Activated CD4-positive, alpha-beta T cell treated with anti-CD3 and anti-CD28 coated beads, Interleukin-2, amount 50 U/mL, for 1 hour (primary cell): Measurements from ENCODE around the gene ERMN.

ENCODE experiments used
- DNase-seq: peaks from one replicate; pipeline ENCODE4 v3.0.0-alpha.2; 2020

Gene ERMN

GRCh38 chr2:157327621-157328500, 2.2 kb upstream of the ERMN start:
- DNase-seq = peak; percentile 90

GRCh38 chr2:157327200-157327599, 1.6 kb upstream of the ERMN start:
- no peak for DNase-seq

- no peak for DNase-seq
Measured at GRCh38 chr2:157326698-157327097, 1.1 kb upstream of the ERMN start.

DNA sequence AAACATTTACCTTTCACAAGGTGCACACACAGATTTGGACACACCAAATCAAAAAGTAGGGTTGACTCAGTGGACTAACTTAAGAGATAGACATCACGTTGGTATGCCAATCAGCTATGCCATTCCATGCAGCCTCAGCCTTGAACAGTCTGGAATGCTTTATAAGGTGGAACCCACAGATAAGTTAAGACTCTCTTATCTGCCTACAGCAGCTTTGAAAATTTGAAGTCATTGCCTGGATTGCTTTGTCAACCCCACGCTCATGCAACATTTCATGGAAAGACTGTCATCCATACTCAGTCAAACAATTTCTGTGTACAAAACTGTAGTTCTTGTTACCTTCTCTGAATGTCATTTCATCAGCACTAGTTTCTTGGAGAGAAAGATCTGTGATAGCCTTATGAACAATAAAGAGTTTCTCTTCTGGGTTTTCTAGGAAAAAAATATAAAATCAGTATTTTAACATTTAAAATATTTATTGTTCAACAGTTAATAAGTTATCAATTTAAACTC, 1.2 kb downstream of the ERMN start:
- no peak for DNase-seq

DNA sequence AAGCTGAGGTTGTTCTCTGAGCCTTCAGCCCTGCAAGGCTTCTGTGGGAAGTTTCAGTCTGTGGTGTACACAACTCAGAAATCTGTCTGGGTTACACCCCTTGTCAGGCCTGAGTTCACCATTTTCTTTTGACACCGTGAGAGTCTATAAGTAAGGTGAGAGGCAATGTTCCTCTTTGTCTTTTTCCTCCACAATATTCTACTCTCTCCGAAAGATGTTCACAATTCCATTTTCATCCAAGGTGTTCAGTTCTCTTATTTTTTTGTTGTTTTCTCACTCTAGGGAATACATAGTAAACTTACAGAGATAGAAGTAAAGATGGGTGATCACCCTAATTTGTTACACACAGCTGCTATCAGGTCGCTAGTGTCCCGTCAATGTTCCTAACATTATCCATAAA, 3.2 kb downstream of the ERMN start:
- no peak for DNase-seq

GRCh38 chr2:157321466-157321865, 4.2 kb downstream of the ERMN start:
- DNase-seq = no peak

DNA sequence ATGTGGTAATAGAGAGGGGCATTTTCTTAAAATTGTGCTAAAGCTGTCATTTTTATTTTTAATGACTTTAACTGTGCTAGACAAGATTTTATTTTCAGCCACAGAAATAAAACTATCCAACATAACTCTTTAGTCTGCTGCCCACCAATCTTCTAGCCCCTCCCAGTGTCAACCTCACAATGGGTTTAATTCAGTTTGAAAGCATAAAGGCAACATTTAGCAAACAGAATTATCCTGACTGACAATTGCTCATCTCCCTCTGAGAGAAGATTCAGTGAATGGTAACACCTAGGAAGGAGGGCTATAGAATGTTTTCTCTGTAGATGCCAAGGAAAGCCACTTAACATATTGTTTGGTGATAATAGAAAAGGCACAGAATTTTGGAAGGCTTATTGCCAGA, 5.2 kb downstream of the ERMN start:
- DNase-seq = no peak

DNA sequence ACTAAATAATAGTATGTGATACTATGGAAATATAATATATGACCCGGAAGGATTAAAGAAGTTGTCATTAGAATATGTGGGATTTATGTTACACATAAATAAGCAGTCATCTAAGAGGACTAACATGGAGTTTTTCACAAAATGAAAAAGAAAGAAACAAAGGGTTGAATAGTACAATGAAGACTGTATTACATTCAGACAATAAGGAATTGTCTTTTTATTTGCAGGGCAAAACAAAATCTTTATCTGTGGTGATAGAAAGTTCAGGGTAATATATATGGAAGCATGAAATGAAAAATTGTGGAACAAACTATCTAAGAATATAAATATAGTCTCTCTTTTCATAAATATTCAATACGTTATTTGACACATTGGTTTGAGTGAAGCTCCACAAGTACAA, 5.8 kb downstream of the ERMN start:
- no peak for DNase-seq

GRCh38 chr2:157318884-157319283, 6.7 kb downstream of the ERMN start:
- DNase-seq = no peak

DNA sequence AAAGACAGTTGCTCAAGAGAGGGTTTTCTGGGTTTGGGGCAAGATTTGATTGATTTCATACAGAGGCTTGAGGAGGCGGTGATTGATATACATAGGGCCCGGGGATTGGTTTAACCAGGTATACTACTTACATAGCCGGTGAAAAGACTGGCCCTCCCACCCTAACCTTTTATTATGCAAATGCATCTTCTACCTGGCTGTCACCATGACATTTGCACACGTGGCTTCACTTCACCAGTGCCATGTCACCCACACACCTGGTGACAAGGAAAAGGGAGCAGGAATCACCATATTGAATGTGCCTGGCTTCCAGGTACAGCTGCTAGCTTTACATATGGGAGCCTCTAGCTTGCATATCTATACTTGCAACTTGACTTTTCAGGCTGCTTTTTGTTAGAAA, 9.7 kb downstream of the ERMN start:
- DNase-seq = no peak

GRCh38 chr2:157312866-157313486, 12.6 kb downstream of the ERMN start:
- no peak for DNase-seq

DNA sequence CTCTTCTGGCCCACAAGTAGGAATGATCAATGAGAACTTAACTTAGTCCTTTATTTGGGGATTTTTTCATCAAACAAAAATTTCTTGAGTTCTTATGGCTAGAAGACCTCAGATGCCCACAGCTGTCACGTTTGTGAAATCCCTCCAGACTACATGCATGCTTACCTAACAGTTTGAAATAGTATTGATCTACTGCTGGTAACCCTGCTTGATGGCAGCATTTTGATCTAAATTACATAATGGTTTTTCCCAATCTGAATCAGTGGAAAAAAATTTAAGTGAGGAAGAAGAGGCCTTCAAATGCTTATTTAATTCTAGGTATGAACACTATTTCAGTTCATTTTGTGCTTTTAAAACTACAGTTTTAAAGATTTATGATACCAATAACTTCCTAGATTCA, 13.9 kb downstream of the ERMN start:
- DNase-seq = no peak

DNA sequence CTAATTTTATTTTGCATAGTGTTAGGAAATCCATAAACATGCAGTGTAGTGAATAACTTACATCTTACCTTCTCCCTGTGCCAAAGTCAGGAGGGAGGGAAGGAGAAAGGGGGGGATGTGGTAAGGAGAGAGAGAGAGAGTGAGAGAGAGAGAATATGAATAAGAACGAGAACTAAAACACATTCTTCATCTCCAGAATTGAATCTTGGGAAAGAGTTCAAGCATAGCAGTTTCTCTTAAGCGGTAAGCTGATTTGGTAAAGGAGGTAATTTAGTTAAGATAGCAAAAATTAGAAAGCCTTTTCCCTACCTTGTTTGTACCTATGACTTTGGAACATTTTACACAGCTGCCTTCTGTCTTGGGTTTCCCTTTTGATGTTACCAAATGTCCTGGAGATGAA, 15.7 kb downstream of the ERMN start:
- DNase-seq = no peak

GRCh38 chr2:157307021-157307420, 18.6 kb downstream of the ERMN start:
- no peak for DNase-seq

GRCh38 chr2:157305723-157306110, 19.9 kb downstream of the ERMN start:
- no peak for DNase-seq

GRCh38 chr2:157304811-157305722, 20.6 kb downstream of the ERMN start:
- no peak for DNase-seq

- DNase-seq = no peak
Measured at GRCh38 chr2:157303612-157304011, 22.0 kb downstream of the ERMN start.

GRCh38 chr2:157302492-157303099, 23.0 kb downstream of the ERMN start:
- peak; percentile 23 for DNase-seq

- DNase-seq = no peak
Measured at GRCh38 chr2:157301307-157301706, 24.3 kb downstream of the ERMN start.

- no peak for DNase-seq
Measured at GRCh38 chr2:157296958-157297357, 28.7 kb downstream of the ERMN start.

DNA sequence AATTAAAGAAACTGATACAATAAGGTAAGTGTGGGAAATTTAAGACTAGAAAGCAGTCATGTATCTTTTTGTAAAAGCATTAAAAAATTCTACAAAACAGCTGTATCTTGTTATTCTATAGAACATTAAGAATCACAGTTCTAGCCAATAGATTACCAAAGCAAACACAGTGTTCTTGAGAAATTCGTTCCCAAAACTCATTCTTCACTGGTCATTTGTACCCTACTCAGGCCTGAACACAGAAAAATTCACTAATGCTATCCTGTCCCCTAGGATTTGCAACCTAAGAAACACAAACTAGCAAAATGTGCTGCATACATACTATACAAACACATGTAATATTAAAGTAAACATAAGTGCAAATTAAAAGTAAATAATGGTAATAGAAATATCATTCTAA, 29.1 kb downstream of the ERMN start:
- DNase-seq = no peak

DNA sequence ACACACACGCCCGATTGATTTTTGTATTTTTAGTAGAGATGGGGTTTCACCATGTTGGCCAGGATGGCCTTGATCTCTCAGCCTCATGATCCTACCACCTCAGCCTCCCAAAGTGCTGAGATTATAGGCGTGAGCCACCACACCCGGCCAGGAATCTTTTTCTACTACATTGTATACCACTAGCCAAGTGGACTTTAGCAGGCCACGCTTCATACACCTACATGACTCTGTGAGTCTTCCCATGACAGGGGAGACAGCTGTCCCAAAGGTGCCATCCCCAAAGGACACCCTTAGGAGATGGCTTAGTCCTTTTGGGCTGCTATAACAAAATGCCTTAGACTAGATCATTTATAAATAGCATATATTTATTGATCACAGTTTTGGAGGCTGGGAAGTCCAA, 32.8 kb downstream of the ERMN start:
- no peak for DNase-seq

GRCh38 chr2:157291018-157291417, 34.6 kb downstream of the ERMN start:
- no peak for DNase-seq
